OCI-LY1 (cell line): ENCODE results near the gene CNTN1.

Source experiments
- CTCF ChIP-seq: fragments of 200-600 bp; sonication (generic), shearing (Covaris generic); IDR thresholded peaks from 2 replicates; pipeline ENCODE4 v1.5.1; 2017; ENCODE audit warnings: mild to moderate bottlenecking, antibody characterized with exemption, low read length, moderate library complexity, mixed read lengths
- EZH2 ChIP-seq: fragments of 200-600 bp; sonication (generic), shearing (Covaris generic); IDR thresholded peaks from 2 replicates; pipeline ENCODE4 v1.8.0; 2017; ENCODE audit warnings: borderline replicate concordance, mixed run types, mild to moderate bottlenecking, antibody characterized with exemption, low read length, moderate library complexity, mixed read lengths

GRCh38 chr12:40829738-40830144 is 137.5 kb downstream of the CNTN1 start:
- no peak for TF ChIP-seq CTCF
- no peak for TF ChIP-seq EZH2
